DND-41 (cell line): ENCODE results near the gene TXNL4B.

Experiments
- ATAC-seq: fragments of 200-7000 bp; cut with Tn5 transposase; 3 replicates; pipeline ENCODE4 v1.9.1; 2021; ENCODE audit warnings: low read depth; ENCODE audit not compliant: insufficient read depth
- DNase-seq: peaks from one replicate; pipeline ENCODE4 v3.0.0-alpha.2; 2020
- H2AFZ ChIP-seq: 2 replicates; pipeline ENCODE4 v1.6.0; 2012; ENCODE audit warnings: low read depth, low read length
- H3K27ac ChIP-seq: 2 replicates; pipeline ENCODE4 v1.5.1; 2012; ENCODE audit warnings: low read length, inconsistent platforms
- H3K27me3 ChIP-seq: fragments of 200-600 bp; sonication (generic); 2 replicates; pipeline ENCODE4 v1.6.0; 2012; ENCODE audit warnings: low read length, mild to moderate bottlenecking, inconsistent platforms; ENCODE audit not compliant: insufficient read depth, poor library complexity
- H3K36me3 ChIP-seq: 2 replicates; pipeline ENCODE4 v1.5.1; 2012; ENCODE audit warnings: low read length, inconsistent platforms; ENCODE audit not compliant: insufficient read depth
- H3K4me1 ChIP-seq: 2 replicates; pipeline ENCODE4 v1.5.1; 2012; ENCODE audit warnings: mild to moderate bottlenecking, low read length; ENCODE audit not compliant: insufficient read depth
- H3K4me2 ChIP-seq: 2 replicates; pipeline ENCODE4 v1.6.0; 2012; ENCODE audit warnings: mild to moderate bottlenecking, moderate library complexity, low read length, inconsistent platforms; ENCODE audit not compliant: insufficient read depth
- H3K4me3 ChIP-seq, 2 experiments: fragments of 200-600 bp in 1 of 2; shearing (Covaris generic) in 1 of 2; 2 replicates each; pipeline ENCODE4 v1.5.1; 2012 to 2016; ENCODE audit warnings: inconsistent platforms in 2 of 2, low read length in 2 of 2, mild to moderate bottlenecking in 2 of 2, low read depth in 1 of 2, moderate library complexity in 1 of 2
- H3K79me2 ChIP-seq: 2 replicates; pipeline ENCODE4 v1.6.0; 2012; ENCODE audit warnings: low read length, inconsistent platforms; ENCODE audit not compliant: insufficient read depth
- H3K9ac ChIP-seq: 2 replicates; pipeline ENCODE4 v1.6.0; 2012; ENCODE audit warnings: low read depth, mild to moderate bottlenecking, inconsistent platforms, low read length, moderate library complexity
- H3K9me3 ChIP-seq: 2 replicates; pipeline ENCODE4 v1.5.1; 2012; ENCODE audit warnings: low read length, moderate library complexity, mild to moderate bottlenecking, inconsistent platforms; ENCODE audit not compliant: insufficient read depth, severe bottlenecking
- H4K20me1 ChIP-seq: 2 replicates; pipeline ENCODE4 v1.6.0; 2012; ENCODE audit warnings: low read length; ENCODE audit not compliant: insufficient read depth
- CTCF ChIP-seq: IDR thresholded peaks from 2 replicates; pipeline ENCODE4 v1.5.1; 2012; ENCODE audit warnings: borderline replicate concordance, low read length, moderate library complexity, mild to moderate bottlenecking; ENCODE audit not compliant: poor library complexity, severe bottlenecking; ENCODE audit errors: extremely low read depth
- EZH2 ChIP-seq: IDR thresholded peaks from 3 replicates; pipeline ENCODE4 v1.6.1; 2012; ENCODE audit warnings: borderline replicate concordance, low read depth, mild to moderate bottlenecking, moderate library complexity, low read length, inconsistent platforms; ENCODE audit not compliant: severe bottlenecking

The TXNL4B gene

GRCh38 chr16:72112452-72112792, 19.0 kb upstream of the TXNL4B start:
- Histone ChIP-seq H3K27ac (no peak overlapping the region), H3K4me3 (no peak overlapping the region), H3K9me3 (no peaks in the 10 kb centered on the region), H3K4me2 (no peak overlapping the region), H3K79me2 (no peaks in the 10 kb centered on the region), H3K36me3 (peaks cover 55% of the 10 kb centered on the region), H2AFZ (no peak overlapping the region), H4K20me1 (no peaks in the 10 kb centered on the region), H3K4me1 (no peaks in the 10 kb centered on the region), H3K27me3 (no peaks in the 10 kb centered on the region), H3K9ac (no peak overlapping the region)
- DNase-seq (no peak), ATAC-seq (no peak)
- TF ChIP-seq EZH2 (no peak), CTCF (no peak)

DNA sequence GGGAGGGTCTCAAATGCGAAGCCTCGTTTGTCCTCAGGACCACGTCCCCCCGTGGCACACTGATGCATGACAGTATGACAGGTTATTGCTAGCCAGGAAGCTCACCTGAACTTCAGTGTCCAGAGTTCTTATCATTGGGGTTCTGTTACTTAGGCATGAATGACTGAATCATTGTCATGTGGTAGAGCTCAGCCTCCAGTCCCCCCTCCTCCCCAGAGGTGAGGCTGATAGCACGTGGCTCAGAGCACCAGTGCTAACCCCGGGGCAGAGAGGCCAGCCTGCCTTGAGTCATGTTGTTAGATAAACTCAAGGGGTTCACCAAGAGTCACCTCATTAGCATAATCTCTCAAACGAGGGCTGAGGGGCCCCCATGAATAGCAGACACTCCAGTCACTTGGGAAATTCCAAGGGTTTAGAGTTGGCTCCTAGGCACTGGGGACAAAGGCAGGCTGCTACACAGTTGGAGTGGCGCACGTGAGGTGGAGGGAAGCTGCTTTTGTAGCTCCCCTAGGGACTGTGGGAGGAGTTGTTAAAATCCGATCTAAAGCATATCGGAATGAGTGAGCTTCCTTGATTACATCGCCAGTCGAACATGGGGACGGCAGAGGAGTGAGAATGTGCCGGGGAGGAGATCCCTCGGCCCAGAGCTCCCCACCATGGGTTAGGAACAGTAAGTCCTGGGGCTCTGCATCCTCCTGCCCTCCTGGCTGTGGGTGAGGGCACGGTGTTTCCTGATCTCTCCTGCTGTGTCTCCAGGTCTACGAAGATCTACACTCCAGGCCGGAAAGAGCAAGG, 18.4 kb upstream of the TXNL4B start:
- DNase-seq (no peak), ATAC-seq (no peak)
- no peaks in the 10 kb centered on the region for H3K79me2 ChIP-seq
- no peaks in the 10 kb centered on the region for H3K27me3 ChIP-seq
- no peak overlapping the region for H3K27ac ChIP-seq
- H4K20me1 ChIP-seq: no peaks in the 10 kb centered on the region
- peaks cover 61% of the 10 kb centered on the region for H3K36me3 ChIP-seq
- TF ChIP-seq CTCF: no peak
- no peak for TF ChIP-seq EZH2
- no peak overlapping the region for H3K9ac ChIP-seq
- no peak overlapping the region for H3K4me2 ChIP-seq
- H3K4me1 ChIP-seq: no peaks in the 10 kb centered on the region
- H3K9me3 ChIP-seq: no peaks in the 10 kb centered on the region
- no peak overlapping the region for H2AFZ ChIP-seq
- no peak overlapping the region for H3K4me3 ChIP-seq

DNA sequence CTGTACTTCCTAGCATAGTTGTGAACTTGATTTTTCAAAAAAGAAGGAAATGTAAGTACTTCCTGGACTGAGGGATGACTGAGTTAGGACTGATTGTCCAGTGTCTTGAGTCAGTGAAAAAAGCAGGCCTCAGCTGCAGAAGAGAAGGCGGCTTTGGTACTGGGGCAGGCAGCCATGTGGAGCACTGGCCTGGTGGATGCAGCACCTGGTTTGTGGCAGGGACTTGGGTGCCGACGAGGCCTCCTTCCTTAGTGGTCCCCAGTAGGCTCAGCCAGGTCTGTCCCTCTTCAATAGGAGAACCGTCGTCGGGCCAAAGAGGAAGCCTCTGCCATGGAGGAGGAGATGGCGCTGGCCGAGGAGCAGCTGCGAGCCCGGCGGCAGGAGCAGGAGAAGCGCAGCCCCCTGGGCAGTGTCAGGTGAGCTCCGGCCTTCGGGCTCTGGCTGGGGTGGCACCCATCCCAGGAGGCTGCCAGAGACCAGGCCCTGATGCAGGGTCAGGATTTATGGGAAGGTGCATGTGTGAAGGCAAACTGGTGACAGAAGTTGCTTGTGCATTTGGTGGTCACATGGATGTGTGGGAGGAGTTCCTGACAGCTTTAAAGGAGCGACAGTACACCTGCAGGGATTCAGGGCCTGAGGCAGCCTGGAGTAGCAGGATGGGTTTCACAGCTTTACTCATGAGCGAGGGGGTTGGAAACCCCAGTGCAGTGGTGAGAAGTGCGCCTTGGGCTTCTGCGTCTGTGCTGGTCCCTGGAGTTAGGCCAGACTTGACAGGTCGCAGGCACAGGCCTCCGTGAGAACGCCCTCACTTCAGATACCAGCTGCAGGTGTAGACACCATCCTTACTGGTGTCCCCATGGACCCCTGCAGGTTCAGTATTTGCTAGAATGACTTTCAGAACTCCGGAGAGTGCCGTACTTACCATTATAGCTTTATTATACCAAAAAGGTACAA, 17.5 kb upstream of the TXNL4B start:
- DNase-seq (no peak), ATAC-seq (no peak)
- Histone ChIP-seq H3K79me2 (no peaks in the 10 kb centered on the region), H3K27ac (no peak overlapping the region), H3K4me3 (no peak overlapping the region), H2AFZ (no peak overlapping the region), H3K4me1 (no peaks in the 10 kb centered on the region), H3K4me2 (no peak overlapping the region), H3K9ac (no peak overlapping the region), H3K36me3 (peaks cover 67% of the 10 kb centered on the region), H4K20me1 (no peaks in the 10 kb centered on the region), H3K27me3 (no peaks in the 10 kb centered on the region), H3K9me3 (no peaks in the 10 kb centered on the region)
- TF ChIP-seq CTCF (no peak), EZH2 (no peak)
